Glomerular visceral epithelial cell (primary cell): ENCODE measurements around the gene PEX11A.

Experiments used
- DNase-seq: peaks from one replicate; pipeline ENCODE4 v3.0.0-alpha.2; 2016; ENCODE audit errors: extremely low spot score

The PEX11A gene

GRCh38 chr15:89675606-89676005 lies 14.9 kb downstream of the PEX11A start:
- DNase-seq: no peak

- DNase-seq: no peak
Observed at GRCh38 chr15:89674526-89674925, 16.0 kb downstream of the PEX11A start.

GRCh38 chr15:89673165-89673512 lies 17.4 kb downstream of the PEX11A start:
- DNase-seq: no peak

- no peak for DNase-seq
Observed at GRCh38 chr15:89672221-89673164, 18.1 kb downstream of the PEX11A start.

DNA sequence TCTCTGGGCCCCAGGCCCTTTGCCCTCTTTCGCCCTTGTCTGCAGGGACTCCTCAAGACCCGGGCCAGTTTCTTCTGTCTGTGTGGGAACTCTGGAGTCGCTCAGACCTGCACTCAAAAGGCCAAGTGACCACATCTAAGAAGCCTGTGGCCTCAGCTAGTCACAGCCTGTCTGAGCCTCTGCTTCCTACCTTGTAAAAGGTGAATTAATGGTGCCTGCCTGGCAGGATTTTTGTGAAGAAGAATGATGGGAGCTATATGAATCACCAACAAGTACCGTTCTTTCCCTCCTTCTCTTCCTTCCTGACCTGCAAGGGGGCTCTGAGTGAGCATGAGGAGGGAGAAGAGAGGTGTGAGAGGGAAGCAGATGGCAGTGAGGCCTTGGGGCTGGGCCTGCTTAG lies 18.9 kb downstream of the PEX11A start:
- no peak for DNase-seq

GRCh38 chr15:89670971-89671560 lies 19.5 kb downstream of the PEX11A start:
- no peak for DNase-seq

DNA sequence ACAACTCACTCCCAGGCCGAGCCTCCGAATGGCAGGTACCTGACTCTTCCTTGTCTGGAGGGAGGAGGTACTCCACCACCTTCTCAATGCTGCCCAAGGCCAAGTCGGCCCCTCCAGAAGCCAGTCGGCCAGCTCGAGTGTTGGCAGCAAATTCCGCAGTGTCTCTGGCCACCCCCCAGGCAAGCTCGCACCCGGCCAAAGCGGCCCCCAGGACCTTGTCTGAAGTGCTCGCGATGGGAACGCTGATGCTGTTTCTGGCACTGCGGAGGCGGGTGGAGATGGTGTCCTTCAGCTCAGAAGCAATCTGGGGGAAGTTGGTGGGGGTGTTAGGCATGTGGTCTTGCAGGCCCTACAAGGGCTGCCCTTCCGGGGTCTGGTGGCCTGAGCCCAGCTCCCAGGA lies 20.6 kb downstream of the PEX11A start:
- no peak for DNase-seq

- no peak for DNase-seq
Observed at GRCh38 chr15:89669309-89669865, 21.2 kb downstream of the PEX11A start.

GRCh38 chr15:89668171-89668570 lies 22.4 kb downstream of the PEX11A start:
- DNase-seq: no peak

DNA sequence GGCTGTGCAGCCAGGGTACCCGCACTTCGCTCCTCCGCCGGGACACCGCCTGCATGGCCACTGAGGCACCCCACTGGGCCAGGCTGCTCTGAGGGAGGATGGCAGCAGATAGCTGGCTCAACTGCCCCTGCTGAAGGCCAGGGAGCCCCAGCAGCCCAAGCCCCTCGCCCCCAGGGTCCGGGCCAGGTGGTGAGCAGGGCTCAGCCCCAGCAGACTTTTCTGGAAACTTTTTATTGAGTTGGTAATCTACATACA lies 22.9 kb downstream of the PEX11A start:
- DNase-seq: no peak

GRCh38 chr15:89666858-89667705 lies 23.5 kb downstream of the PEX11A start:
- no peak for DNase-seq

GRCh38 chr15:89666184-89666857 lies 24.2 kb downstream of the PEX11A start:
- DNase-seq: no peak

DNA sequence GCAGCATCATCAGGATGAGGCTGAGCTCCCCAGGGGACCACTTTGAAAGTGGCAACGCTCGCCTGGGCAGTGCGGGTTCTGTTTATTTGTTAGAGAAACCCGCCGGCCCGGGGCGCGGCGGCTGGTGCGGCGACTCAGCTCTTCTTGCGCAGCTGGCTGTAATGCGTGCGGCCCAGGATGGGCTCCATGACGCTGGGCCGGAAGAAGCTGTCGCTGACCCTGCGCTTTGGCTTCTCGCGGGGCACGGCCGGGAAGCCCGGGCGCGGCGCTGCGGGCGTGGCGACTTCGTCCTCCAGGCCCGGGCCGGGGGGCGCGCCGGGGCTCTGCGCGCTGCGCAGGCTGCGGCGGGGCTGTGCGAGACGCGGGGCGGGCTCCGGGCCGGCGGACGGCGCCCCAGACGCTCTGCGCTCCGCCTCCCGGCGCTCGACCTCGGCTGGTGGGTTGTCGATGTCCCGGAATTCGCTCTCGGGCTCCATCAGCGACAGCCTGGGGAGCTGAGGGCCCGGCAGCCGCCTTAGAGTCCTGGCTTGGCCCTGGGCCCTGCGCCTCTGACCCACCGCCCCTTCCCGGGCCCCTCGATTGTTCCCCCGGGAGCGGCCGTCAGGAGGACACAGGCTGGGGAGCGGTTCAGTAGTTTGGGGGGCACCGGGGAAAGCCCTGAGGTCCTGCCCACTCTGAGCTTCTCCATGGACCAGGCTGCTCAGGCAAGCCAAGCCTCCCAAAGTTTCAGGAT lies 24.9 kb downstream of the PEX11A start:
- DNase-seq: peak; percentile 29

GRCh38 chr15:89664441-89665350 lies 25.9 kb downstream of the PEX11A start:
- no peak for DNase-seq

DNA sequence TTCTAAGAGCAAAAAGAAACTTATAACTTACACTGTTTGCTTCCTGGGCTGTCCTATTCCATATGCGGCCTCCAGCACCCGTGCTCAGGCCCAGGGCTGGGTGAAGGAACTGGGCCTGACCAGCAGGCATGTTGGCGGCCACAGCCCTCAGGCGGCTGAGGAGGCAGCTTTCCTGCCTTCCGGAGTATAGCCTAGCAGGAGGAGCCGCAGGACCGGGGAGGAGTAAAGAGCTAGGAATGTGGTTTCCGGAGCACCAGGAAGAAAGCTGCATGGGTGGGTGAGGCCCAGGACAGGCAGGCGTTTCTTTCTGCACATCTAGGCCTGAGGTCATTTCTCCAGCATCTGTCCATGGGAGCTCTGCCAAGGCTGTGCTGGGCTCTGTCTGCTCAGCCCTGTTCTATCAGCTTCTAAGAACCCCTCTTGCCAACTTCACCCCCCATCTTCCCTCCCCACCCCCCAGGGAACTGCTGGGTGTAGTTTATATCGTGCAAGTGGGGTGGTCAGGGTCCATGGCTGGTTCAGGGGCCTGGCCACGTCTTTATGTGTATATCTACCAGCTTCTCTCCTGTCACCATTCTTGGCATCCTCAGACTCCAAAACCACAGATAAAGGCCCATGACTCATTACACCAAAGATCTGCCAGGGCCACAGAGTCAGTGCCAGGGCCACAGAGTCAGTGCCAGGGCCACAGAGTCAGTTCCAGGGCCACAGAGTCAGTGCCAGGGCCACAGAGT lies 27.5 kb downstream of the PEX11A start:
- DNase-seq: peak; percentile 92

GRCh38 chr15:89660556-89660955 lies 30.0 kb downstream of the PEX11A start:
- no peak for DNase-seq

DNA sequence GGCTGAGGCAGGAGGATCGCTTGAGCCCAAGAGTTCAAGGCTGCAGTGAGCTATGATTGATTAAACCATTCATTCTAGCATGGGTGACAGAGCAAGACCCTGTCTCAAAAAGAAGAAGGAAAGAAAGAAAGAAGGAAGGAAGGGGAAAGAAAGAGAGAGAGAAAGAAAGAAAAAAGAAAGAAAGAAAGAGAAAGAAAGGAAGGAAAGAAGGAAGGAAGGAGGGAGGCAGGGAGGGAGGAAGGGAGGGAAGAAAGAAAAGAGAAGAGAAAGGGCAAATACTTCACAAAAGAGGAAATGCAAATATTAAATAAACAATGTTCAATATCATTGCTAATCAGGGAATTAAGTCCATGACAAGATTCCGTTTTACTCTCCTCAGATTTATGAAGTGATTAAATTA lies 31.3 kb downstream of the PEX11A start:
- no peak for DNase-seq

DNA sequence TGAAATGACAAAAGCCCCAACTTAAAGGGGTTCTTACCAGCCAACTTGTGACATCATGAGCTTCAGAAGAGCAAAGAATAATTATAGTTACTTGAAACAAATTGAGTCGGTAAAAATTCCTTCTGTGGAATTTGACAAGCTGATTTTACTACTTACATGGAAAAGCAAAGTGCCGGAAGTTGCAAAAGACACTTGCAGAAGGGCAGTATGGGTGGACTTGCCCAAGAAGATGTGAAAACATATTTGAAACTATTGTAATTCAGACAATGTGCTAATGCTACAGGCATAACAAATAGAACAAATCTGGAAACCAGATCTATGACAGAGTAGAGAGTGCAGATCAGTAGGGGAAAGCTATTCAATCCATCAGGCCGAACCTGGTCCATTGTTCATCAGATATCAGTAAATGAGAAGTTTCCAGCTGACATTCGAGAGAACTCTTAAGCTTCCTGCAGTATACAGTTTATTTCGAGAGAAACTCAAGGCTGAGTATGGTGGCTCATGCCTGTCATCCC lies 32.8 kb downstream of the PEX11A start:
- DNase-seq: no peak
